HUES48 (cell line): Measurements from ENCODE around the gene PSMD14.

ENCODE experiments used
- H3K27ac ChIP-seq: one replicate; pipeline ENCODE4 v1.7.0; 2013; ENCODE audit warnings: low read depth, low read length, inconsistent platforms
- H3K27me3 ChIP-seq: 2 replicates; pipeline ENCODE4 v1.6.1; 2013; ENCODE audit warnings: mild to moderate bottlenecking, low read length; ENCODE audit not compliant: control insufficient read depth, insufficient read depth
- H3K36me3 ChIP-seq: 2 replicates; pipeline ENCODE4 v1.6.1; 2013; ENCODE audit warnings: low read length; ENCODE audit not compliant: control insufficient read depth, insufficient read depth
- H3K4me1 ChIP-seq: 2 replicates; pipeline ENCODE4 v1.6.1; 2013; ENCODE audit warnings: mild to moderate bottlenecking, low read length; ENCODE audit not compliant: control insufficient read depth, insufficient read depth
- H3K4me3 ChIP-seq: 2 replicates; pipeline ENCODE4 v1.5.1; 2013; ENCODE audit warnings: mild to moderate bottlenecking, low read depth, low read length
- H3K9ac ChIP-seq: 2 replicates; pipeline ENCODE4 v1.6.1; 2013; ENCODE audit warnings: mild to moderate bottlenecking, low read depth, low read length, moderate library complexity
- H3K9me3 ChIP-seq: 2 replicates; pipeline ENCODE4 v1.6.1; 2013; ENCODE audit warnings: low read length; ENCODE audit not compliant: control insufficient read depth, insufficient read depth

PSMD14 gene

GRCh38 chr2:161303535-161304050 is 4.6 kb upstream of the PSMD14 start:
- no peaks in the 10 kb centered on the region for H3K9me3 ChIP-seq
- H3K36me3 ChIP-seq, result no peaks in the 10 kb centered on the region
- no peak overlapping the region for H3K27ac ChIP-seq
- no peak overlapping the region for H3K9ac ChIP-seq
- H3K27me3 ChIP-seq, result no peaks in the 10 kb centered on the region
- no peak overlapping the region for H3K4me3 ChIP-seq
- peaks cover 6% of the 10 kb centered on the region; the same call in 1 of the 2 replicates for H3K4me1 ChIP-seq

DNA sequence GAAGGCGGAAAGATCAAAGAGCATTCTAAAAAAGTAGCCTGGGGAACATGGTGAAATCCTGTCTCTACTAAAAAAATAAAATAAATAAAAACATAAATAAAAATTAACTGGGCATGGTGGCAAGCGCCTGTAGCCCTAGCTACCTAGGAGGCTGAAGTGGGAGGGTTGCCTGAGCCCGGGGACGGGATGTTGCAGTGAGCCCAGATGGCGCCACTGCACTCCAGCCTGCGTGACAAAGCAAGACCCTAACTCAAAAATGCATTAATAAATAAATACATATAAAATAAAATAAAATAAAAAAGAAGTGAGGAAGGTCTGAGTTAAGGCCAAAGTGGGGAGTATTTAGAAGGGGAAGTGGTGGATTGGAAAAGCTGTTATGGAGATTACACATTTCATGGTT is 1.3 kb upstream of the PSMD14 start:
- H3K4me3 ChIP-seq, result no peak overlapping the region
- H3K4me1 ChIP-seq, result peaks cover 11% of the 10 kb centered on the region
- no peaks in the 10 kb centered on the region for H3K9me3 ChIP-seq
- no peaks in the 10 kb centered on the region for H3K27me3 ChIP-seq
- H3K27ac ChIP-seq, result no peak overlapping the region
- no peaks in the 10 kb centered on the region for H3K36me3 ChIP-seq
- no peak overlapping the region for H3K9ac ChIP-seq

DNA sequence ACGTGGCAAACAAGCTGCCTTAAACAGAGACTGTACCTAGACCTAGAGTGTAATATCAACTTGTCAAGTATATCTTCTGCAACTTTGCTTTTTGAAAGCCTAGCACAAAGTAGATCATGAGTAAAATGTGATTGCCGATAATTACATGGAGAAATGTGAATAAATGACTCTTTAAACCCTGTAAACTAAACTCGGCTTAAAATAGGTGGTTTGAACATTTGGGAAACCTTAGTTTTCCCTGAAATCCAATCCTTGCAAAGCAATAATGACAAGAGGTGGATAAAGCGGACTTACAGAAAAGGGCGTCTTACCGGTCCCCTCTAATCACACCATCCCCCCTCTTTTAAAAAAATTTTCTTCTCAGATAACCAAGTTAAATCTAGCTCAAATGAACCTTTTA is 549 bp upstream of the PSMD14 start:
- Histone ChIP-seq H3K4me3 (peak overlapping the region; percentile 93), H3K9me3 (no peaks in the 10 kb centered on the region), H3K36me3 (no peaks in the 10 kb centered on the region; the same call in 1 of the 2 replicates), H3K9ac (peak overlapping the region; percentile 97), H3K27me3 (no peaks in the 10 kb centered on the region), H3K27ac (peak overlapping the region; percentile 99), H3K4me1 (peaks cover 11% of the 10 kb centered on the region)

- H3K27me3 ChIP-seq, result no peaks in the 10 kb centered on the region
- no peak overlapping the region for H3K4me3 ChIP-seq
- peaks cover 18% of the 10 kb centered on the region for H3K36me3 ChIP-seq
- H3K4me1 ChIP-seq, result peaks cover 5% of the 10 kb centered on the region
- H3K9me3 ChIP-seq, result no peaks in the 10 kb centered on the region
- H3K27ac ChIP-seq, result no peak overlapping the region
- H3K9ac ChIP-seq, result no peak overlapping the region
These were observed 4.8 kb downstream of the PSMD14 start for GRCh38 chr2:161312996-161313395.

GRCh38 chr2:161315380-161315779 is 7.2 kb downstream of the PSMD14 start:
- no peak overlapping the region for H3K9ac ChIP-seq
- no peaks in the 10 kb centered on the region for H3K4me1 ChIP-seq
- peaks cover 21% of the 10 kb centered on the region for H3K36me3 ChIP-seq
- H3K9me3 ChIP-seq, result no peaks in the 10 kb centered on the region
- H3K4me3 ChIP-seq, result no peak overlapping the region
- no peak overlapping the region for H3K27ac ChIP-seq
- H3K27me3 ChIP-seq, result no peaks in the 10 kb centered on the region

DNA sequence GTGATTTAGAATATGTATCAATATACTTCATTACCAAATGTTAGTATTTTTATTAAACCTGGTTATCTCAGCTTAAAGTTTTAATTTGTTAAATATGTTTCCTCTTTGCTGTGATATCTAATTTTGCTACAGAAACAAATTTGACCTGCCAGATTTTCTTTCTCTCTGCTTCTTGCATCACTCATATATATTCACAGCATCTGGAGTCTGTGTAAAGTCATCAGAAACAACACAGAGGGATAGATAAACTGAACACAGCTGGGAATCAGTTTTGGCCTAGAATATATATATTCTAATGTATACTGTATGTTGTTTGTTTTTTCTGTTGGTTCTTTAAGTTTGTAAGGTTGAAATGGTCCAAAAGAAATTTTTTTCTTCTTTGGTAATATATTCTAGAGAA is 8.5 kb downstream of the PSMD14 start:
- peaks cover 5% of the 10 kb centered on the region for H3K4me1 ChIP-seq
- H3K9me3 ChIP-seq, result no peaks in the 10 kb centered on the region
- H3K36me3 ChIP-seq, result peaks cover 27% of the 10 kb centered on the region

DNA sequence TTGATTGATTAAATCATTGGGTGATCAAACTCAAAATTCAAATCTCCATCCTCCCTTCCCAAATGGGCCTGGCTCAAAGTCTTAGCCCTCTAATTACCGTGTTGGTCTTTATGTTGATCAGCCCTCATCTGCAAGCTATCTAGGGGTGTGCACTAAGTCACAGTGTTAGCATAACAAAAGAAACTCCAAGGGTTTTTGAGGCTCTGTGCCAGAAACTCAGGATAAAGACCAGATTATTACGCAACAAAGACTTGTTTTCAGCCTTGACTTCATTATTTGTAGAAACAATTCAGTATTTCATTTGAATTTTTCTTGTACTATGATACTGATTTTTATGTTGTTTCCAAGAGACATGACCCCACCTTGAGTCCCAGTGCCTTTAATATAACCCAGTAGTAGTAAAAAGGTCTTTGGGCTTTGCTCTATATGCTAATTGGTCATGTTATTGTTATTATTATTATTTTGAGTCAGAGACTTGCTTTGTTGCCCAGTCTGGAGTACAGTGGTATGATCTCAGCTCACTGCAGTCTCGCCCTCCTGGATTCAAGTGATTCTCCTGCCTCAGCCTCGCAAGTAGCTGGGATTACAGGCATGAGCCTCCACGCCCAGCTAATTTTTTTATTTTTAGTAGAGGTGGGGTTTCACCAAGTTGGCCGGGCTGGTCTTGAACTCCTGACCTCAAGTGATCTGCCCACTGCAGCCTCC is 13.9 kb downstream of the PSMD14 start:
- Histone ChIP-seq H3K27ac (no peak overlapping the region), H3K9ac (no peak overlapping the region), H3K36me3 (peaks cover 43% of the 10 kb centered on the region), H3K4me1 (peaks cover 11% of the 10 kb centered on the region), H3K9me3 (no peaks in the 10 kb centered on the region), H3K27me3 (no peaks in the 10 kb centered on the region), H3K4me3 (no peak overlapping the region)

More for the DNA sequence above, 8.5 kb downstream of the PSMD14 start:
- Histone ChIP-seq H3K27ac (no peak overlapping the region), H3K27me3 (no peaks in the 10 kb centered on the region), H3K4me3 (no peak overlapping the region), H3K9ac (no peak overlapping the region)

DNA sequence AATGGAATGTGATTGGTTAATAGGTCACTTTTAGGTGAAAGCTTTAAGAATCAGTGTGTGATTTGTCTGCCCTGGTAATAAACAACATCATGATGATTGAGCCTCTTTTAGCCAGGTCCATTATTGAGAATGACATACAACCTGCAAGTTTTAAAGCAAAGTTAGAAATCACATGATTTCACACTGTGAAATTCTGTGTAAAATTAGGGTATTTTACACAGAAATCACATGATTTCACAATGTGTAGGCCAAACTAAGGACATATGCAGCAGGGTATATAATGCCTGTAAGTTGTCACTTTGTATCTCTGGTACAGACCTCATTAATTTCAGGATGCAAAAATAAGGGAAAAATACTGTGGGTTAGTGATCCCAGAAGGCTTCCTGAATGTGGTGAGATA is 16.7 kb downstream of the PSMD14 start:
- peaks cover 35% of the 10 kb centered on the region for H3K36me3 ChIP-seq
- no peak overlapping the region for H3K27ac ChIP-seq
- H3K4me3 ChIP-seq, result no peak overlapping the region
- no peaks in the 10 kb centered on the region for H3K27me3 ChIP-seq
- no peak overlapping the region for H3K9ac ChIP-seq
- H3K4me1 ChIP-seq, result peaks cover 11% of the 10 kb centered on the region
- H3K9me3 ChIP-seq, result no peaks in the 10 kb centered on the region

DNA sequence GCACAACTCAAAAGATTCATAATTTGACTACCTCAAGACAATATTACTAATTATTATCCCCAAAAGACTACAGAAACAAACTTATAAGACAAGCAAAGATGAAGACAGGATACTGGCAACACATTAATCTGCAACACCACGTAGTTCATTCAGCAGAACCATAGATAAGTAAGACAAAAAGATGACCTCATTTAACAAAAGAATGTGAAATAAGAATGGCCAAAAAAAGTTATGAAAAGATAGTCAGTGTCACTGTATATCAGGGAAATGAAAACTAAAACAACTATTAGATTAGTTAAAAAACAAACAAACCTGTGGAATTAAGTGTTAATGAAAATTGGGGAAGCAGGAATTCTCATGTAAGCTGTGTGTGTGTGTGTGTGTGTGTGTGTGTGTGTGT is 19.4 kb downstream of the PSMD14 start:
- H3K27ac ChIP-seq, result no peak overlapping the region
- no peak overlapping the region for H3K9ac ChIP-seq
- H3K36me3 ChIP-seq, result peaks cover 28% of the 10 kb centered on the region
- H3K27me3 ChIP-seq, result no peaks in the 10 kb centered on the region
- H3K4me1 ChIP-seq, result no peaks in the 10 kb centered on the region
- no peaks in the 10 kb centered on the region for H3K9me3 ChIP-seq
- H3K4me3 ChIP-seq, result no peak overlapping the region

GRCh38 chr2:161332371-161332967 is 24.2 kb downstream of the PSMD14 start:
- H3K27ac ChIP-seq, result no peak overlapping the region
- no peaks in the 10 kb centered on the region for H3K4me1 ChIP-seq
- H3K9ac ChIP-seq, result no peak overlapping the region
- no peaks in the 10 kb centered on the region for H3K27me3 ChIP-seq
- no peaks in the 10 kb centered on the region for H3K9me3 ChIP-seq
- no peak overlapping the region for H3K4me3 ChIP-seq
- H3K36me3 ChIP-seq, result peaks cover 12% of the 10 kb centered on the region; the same call in 1 of the 2 replicates

DNA sequence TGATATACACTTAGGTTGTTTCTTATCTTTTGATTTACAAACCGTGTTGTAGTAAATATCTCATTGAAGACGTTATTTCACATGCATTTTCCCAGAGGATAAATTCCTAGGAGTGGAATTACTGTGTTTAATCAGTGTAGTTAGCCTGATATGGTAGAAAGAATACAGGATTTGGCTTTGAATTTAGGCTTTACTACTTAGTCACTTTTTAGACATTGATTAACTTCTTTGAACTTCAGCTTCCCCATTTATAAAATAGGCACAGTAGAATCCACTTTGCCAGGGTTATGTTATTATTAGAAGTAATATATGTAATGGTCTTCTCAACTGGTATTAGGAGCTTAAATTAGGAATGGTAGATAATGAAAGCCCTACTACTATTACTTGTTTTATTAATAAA is 27.4 kb downstream of the PSMD14 start:
- Histone ChIP-seq H3K4me1 (no peaks in the 10 kb centered on the region), H3K9ac (no peak overlapping the region), H3K27me3 (no peaks in the 10 kb centered on the region), H3K27ac (no peak overlapping the region), H3K36me3 (peaks cover 9% of the 10 kb centered on the region; the same call in 1 of the 2 replicates), H3K9me3 (no peaks in the 10 kb centered on the region), H3K4me3 (no peak overlapping the region)
